Measurements from ENCODE around the gene ZFAND4.
A peak's percentile ranks its signal among the peaks of the same experiment; 100 is the strongest.
"Not testable (repeated sequence)": the region's sequence is repeated elsewhere in the genome, so short reads cannot be mapped to it uniquely, and the experiment has no call there.

Gene ZFAND4

DNA sequence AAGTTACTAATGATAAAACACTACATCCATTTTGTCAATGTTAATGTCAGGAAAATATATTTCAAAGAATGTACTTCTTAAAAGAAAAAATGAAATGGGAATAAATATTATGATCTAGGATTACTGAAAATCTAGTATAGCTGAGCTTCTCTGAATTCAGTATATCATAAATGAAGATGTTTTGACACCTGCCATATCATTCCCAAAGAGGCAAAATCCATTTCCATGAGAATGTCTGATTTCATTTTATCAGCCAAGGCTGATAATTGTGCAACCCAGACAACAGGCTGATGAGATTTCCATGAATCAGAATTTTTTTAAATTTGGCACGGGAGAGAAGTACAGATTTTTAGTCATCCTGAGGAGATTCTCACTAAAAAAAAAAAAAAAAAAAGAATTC lies 32.5 kb downstream of the ZFAND4 start:
- no peak for DNase-seq

DNA sequence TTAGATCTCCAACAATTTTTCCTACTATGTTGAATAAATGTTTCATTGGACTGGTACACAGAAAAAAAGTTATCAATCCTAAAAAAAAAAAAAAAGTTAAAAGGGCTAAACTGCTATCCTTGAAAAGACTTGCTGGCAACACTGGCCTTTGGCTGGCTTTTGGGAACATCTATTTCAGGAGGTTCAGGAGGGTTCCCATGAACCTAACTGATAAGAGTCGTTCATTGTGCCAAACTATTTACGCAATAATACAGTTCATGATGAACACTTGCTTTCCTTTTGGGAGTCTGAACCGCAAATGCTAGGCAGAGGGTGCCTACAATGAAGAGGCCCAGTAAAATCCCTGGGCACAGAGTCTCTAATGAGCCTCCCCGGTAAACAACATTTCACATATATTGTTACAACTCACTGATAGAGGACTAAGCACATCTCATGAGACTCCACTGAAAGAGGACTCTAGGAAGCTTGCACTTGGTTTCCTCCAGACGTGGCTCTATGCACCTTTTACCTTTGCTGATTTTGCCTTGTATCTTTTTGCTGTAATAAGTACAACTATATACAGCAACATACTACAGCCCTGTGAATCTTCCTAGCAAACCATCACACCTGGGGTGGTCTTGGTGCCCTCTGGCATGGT lies 45.0 kb downstream of the ZFAND4 start:
- DNase-seq = no peak

DNA sequence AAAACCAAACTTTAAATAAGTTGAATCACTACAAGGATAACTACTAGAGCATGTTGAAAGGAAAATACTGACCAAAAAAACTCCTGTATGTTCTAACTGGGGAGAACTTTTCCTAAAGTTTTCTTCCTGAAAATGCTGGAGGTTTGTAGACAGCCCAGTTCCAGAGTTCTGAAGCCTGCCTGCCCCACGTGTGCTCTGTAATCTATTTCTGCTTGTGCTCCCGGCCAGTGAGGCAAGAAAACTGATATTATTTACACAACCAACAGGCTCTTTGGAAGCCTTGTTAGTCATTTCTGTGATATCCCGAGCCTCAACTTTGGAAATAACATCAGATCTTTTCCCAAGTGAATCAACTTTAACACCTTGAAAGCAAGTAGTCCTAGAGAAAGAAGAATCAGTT lies 46.7 kb downstream of the ZFAND4 start:
- no peak for DNase-seq

DNA sequence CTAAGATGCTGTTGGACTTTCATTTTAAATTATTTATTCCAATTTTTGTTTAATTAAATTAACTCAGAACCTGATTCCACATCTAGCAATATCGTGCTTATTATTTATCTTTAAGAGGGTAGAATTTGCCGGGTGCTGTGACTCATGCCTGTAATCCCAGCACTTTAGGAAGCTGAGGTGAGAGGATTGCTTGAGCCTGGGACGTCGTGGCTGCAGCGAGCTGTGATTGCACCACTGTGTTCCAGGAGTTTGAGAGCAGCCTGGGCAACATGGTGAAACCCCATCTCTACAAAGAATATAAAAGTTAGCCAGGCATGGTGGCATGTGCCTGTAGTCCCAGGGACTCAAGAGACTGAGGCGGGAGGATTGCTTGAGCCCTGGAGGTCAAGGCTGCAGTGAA lies 47.8 kb downstream of the ZFAND4 start:
- no peak for DNase-seq

DNA sequence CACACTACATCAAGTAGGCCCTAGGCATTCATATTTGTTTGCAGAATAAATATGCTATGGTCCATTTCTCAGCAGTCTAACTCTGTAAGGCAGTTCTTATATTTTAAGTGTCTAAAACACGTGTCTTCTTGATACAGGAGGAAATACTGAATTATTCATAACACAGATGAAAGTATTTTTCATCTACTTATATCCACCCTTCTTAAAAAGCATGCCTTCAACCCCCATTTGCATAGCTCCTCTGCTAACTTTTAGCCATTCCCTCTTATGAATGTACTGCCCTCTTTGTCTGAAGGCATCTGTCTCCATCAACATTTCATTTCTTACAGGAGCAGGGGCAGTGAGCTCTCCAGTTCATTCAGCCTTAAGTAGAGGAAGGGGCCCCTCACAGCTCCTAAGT lies 57.7 kb downstream of the ZFAND4 start:
- DNase-seq = no peak

DNA sequence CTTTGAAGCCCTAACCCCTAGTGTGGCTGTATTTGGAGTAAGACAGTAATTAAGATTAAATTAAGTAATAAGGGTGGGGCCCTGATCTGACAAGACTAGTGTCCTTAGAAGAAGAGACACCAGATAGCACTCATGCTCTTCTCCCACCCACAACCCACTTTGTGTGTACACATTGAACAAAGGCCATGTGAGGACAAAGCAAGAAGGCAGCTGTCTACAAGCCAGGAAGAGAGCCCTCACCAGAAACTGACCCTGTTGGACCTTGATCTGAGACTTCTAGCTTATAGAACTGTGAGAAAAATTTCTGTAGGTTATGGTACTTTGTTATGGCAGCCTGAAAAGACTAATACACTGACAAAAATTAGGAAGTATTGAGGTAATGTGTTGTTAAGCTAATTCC lies 59.8 kb downstream of the ZFAND4 start:
- DNase-seq = no peak

DNA sequence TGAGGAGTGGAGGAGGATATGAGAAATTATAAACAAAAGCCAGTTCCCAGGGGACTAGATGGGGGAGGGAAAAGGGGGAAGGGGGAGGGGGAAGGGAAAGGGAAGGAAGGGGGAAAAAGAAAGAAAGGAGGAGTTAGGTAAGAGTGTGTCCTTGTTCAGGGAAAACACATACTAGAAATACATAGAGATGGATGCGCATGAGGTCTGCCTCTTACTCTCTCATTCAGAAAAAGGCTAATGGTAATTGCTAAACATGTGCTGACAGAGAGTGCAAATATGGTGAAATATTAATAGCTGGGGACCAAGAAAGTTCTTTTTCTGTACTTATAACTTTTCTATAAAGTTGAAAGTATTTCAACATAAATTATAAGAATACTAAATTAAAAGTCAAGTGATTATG lies 64.5 kb downstream of the ZFAND4 start:
- no peak for DNase-seq

DNA sequence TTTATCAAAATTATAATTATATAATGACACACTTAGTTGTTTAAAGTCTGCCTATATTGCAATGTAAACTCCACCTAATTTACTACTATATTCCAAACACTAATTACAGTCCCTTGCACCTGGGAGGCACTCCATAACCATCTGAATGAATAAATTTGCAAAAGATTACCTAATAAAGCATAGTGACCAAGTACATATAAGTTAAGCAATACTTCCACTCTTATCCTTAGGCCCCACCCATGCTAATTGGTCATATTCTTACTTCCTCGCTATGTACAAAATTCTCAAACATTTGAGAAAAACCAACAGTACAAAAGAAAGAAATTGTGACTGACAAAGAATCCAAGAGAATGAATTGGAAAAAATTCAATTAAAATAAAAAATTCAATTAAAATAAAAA lies 65.3 kb downstream of the ZFAND4 start:
- no peak for DNase-seq

DNA sequence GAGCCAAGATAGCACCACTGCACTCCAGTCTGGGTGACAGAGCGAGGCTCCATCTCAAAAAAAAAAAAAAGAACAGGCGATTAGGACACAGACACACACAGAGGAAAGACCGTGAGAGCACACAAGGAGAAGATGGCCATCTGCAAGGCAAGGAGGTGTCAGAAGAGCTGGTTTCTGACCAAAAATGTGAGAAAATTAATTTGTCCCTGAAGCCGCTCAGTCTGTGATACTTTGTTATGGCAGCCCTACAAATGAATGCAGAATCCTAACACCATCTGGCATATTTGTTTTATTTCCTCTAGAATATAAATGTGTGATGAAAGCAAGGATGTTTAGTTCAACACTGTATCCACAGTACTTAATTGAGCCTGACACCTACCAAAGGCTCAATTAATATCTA lies 69.7 kb downstream of the ZFAND4 start:
- DNase-seq = no peak

DNA sequence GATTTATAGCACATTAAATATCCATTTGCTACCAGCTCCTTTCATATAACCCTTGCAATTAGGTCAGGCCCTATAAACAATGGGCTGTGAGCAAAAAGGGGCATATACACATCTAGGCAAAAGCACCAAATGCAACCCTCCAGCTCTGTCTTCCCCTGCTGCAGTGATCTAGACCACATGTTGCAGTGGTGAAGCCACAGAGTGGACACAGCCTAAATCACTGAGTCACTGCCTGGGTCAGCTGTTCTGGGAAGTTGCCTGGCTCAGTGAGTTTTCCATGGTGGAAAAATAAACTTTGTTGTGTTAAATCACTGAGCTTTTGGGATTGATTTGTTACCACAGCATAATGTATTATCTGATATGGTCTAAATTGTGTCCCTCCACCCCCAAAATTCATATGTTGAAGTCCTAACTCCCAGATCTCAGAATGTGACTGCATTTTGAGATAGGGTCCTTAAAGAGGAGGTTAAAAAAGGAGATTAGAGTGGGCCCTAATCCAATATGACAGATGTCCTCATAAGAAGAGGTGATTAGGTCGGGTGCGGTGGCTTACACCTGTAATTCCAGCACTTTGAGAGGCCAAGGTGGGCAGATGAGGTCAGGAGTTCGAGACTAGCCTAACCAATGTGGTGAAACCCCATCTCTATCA lies 70.4 kb downstream of the ZFAND4 start:
- no peak for DNase-seq

DNA sequence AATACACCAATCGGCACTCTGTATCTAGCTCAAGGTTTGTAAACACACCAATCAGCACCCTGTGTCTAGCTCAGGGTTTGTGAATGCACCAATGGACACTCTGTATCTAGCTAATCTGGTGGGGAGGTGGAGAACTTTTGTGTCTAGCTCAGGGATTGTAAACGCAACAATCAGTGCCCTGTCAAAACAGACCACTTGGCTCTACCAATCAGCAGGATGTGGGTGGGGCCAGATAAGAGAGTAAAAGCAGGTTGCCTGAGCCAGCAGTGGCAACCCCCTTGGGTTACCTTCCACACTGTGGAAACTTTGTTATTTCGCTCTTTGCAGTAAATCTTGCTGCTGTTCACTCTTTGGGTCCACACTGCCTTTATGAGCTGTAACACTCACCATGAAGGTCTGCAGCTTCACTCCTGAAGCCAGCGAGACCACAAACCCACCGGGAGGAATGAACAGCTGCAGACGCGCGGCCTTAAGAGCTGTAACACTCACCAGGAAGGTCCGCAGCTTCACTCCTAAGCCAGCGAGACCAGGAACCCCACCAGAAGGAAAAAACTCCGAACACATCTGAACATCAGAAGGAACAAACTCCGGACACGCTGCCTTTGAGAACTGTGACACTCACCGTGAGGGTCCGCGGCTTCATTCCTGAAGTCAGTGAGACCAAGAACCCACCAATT lies 71.2 kb downstream of the ZFAND4 start:
- not testable (repeated sequence) for DNase-seq

DNA sequence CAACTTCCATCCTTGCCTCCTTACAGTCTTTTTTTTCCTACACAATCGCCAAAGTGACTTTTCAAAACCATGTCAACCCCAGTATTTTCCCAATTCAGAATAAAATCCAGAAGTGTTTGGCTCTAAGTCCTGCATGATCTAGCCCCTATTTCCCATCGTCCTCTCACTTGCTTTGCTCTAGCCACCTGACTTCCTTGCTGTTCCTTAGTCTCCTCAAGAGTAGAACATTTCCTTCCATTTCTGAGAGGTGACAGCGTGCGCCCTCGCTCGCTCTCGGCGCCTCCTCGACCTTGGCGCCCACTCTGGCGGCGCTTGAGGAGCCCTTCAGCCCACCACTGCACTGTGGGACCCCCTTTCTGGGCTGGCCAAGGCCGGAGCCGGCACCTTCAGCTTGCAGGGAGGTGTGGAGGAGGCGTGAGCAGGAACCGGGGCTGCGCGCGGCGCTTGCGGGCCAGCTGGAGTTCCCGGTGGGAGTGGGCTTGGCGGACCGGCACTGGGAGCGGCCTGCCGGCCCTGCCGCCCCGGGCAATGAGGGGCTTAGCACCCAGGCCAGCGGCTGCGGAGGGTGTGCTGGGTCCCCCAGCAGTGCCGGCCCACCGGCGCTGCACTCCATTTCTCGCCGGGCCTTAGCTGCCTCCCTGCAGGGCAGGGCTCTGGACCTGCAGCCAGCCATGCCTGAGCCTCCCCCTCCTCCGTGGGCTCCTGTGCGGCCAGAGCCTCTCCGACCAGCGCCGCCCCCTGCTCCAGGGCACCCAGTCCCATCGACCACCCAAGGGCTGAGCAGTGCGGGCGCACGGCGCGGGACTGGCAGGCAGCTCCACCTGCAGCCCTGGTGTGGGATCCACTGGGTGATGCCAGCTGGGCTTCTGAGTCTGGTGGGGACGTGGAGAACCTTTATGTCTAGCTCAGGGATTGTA lies 72.0 kb downstream of the ZFAND4 start:
- DNase-seq = peak; percentile 68

DNA sequence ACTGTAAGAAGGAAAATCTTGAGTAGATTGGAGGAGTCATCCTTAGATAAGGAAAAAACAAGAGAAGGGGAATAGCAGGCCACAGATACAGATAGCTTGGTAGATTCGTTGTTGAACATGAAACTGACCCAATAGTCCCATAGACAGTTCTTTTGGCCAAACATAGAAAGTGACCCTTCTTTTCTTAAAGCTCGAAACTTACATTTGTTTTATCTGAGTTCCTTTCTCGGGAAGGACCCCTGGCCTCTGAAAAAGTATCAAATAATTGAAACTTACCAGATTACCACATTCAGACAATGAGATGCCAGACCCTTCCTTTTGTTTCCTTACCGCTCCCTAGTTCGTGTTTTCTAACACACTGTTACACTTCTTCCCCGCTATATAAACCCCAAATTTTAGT lies 72.9 kb downstream of the ZFAND4 start:
- DNase-seq = no peak

DNA sequence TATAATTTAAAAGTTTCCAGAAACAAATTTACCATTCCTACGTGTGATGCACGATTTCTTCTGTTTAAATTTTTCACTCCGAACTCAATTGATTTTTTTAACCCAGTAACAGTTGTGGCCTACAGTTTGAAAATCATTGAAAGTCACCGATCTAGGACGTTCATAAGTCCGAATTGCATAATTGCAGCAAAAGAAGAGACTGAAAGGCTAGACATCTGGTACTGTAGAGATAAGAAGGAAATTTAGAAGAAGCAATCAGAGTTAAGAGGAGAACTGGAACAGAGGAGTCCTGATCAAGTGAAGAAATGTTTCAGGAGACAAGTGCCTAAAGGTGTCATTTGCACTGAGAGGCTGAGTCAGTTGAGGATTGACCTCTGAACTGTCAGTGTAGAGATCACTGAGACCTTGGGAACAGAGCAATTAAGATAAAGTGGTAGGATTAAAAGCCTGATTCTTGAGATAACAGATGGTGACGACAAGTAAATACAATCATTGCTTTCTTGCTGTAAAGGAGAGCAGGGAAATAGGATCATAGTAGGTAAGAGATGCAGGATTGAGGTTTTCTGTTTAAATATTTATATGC lies 73.5 kb downstream of the ZFAND4 start:
- no peak for DNase-seq

DNA sequence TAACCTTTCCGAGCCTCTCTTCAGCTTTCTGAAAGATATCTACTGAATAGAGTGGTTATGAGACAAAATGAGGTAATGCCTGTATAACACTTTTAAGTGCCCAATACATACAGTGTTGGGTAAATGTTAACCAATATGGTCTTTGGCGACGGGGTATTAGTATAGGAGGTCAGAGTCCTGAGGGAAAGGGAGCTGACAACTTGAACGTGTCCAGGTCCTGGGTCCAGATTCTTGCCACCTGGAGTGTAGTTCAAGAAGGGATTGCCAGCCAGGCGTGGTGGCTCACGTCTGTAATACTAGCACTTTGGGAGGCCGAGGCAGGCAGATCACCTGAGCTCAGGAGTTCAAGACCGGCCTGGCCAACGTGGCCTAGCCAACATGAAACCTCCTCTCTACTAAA lies 76.0 kb downstream of the ZFAND4 start:
- no peak for DNase-seq

DNA sequence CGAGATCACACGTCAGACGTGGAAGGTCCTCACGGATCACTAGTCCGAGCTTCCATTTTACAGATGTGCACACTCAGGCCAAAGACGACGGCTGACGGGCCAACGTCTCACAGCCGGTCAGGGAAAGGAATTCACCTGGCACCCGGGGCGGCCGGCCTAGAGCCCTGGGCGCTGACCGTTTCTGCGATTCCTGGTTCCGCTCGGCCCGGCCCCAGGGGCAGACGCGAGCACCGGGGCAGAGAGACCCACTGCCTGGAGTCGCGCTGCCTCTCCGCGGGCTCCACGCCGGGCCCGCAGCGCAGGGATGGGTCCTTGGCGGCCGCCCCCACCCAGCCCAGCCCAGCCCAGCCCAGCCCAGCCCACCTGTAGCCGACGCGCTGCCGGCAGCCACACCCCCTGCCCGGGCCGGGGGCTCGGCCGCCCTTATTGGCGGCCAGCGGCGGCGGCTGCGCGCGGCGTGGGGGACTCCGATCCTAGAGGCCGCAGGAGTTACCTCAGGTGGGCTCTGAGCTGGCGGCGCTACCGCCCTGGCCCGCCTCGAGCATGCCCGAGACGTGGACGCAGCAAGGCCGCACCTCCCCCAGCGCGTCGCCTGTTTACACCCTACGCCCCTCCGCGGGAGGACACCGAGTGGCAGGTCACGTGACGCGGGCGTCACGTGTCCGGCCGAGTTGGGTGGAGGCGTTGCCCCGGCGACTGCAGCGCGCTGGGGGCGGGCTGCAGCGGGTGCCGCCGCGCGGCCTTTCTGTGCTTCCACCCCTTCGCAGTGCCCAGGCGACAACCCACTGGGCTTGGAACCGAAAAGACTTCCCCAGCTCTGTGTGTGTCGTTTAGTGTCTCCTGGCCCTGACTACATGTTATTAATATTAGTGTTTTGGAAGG lies 78.1 kb downstream of the ZFAND4 start:
- peak; percentile 95 for DNase-seq

DNA sequence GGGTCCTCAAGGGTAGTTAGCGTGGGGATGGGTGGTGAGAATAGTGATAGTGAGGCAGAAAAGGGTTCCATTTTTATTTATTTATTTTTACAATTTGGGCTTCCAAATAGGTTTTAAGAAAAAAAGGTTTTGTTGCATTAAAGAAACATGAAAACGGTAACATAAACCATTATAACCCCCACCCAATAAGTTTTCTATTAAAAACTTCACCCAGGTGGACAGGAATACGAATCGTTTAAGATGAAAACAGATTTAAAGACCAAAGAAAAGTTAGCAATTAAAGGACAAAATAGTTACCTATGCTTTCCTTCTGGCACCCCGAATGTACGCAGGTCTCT lies 78.7 kb downstream of the ZFAND4 start:
- DNase-seq = no peak

DNA sequence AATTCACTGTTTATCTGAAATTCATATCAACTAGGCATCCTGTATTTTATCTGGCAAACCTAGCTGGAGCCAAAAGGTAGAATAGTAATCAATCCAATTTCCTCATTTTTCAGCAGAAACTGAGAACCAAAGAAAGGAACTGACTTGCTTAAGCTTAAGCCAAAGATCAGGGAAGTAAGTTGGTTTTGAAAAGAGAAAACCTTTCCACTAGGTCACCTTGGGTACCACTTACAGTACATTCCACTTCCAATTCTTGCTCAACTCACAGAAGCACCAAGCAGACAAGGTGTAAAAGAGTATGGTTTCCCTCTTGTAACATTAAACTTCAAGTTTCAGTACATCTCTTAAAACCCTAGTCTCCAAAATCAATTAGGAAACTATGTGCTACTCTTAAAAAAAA lies 79.6 kb downstream of the ZFAND4 start:
- no peak for DNase-seq

DNA sequence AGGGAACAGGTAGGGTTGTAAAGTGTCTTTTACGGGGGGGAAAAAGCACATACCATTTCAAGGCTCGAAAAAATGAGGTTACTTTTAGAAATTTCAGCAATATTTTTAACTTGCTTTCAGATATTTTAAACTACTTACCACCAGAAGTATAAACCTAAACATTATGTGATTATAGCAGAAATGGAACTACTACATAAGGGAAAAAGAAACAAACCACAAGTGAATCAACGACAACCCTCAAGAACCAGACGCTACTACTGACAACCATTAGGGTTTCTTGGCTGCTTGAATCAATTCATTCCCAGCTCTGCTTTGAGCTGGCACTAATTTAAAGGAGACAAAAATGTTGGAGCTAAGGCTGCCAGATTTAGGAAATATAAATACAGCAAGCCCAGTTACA lies 80.1 kb downstream of the ZFAND4 start:
- no peak for DNase-seq

DNA sequence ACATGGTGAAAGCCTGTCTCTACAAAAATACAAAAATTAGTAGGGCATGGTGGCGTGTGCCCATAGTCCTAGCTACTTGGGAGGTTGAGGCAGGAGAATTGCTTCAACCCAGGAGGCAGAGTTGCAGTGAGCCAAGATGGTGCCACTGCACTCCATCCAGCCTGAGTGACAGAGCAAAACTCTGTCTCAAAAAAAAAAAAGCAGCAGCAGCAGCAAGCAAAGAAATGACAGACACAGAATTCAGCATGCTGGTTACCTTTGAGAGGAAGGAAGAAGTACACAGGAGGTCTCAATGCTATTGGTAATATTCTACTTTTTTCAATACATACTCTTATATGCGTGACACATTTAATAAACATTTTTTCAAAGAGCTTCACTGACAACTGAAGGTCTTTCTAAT lies 81.3 kb downstream of the ZFAND4 start:
- no peak for DNase-seq

DNA sequence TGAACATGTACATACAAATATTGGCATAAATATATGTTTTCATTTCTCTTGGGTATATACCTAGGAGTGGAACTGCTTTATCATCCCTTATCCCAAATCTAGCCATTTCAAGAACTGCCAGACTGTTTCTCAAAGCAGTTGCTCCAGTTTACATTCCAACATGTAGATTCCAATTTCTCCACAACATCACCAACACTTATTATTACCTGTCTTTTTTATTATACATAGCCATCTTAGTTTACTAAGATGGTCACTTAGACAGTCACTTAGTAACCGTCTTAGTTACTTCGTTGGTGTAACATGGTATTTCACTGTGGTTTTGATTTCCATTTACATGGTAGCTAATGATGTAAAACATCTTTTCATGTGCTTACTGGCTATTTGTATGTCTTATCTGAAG lies 82.7 kb downstream of the ZFAND4 start:
- DNase-seq = no peak

DNA sequence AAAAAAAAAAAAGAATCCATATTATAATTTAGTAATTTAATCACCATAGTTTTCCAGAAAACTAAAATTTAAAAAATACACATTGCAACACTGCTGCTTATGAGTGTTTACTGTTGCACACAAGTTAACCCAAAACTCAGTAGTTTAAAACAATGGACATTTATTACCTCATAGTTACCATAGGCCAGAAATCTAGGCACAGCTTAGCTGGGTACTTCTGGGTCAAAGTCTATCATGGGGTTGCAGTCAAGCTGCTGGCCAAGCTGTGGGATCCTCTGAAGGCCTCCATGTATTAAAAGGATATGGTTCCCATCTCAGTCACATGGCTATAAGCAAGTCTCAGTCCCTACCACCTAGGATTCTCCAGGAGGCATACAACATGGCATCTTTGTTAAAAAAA lies 83.6 kb downstream of the ZFAND4 start:
- no peak for DNase-seq
